ENCODE data around the gene ING2. TPM values are rescaled to one million over a fixed set of nuclear protein-coding genes. Genes with fewer than 3 reads are reported as not detected.

Gene ING2
- total RNA-seq, 1 experiment from 2014 or later, result 4.2 TPM

DNA sequence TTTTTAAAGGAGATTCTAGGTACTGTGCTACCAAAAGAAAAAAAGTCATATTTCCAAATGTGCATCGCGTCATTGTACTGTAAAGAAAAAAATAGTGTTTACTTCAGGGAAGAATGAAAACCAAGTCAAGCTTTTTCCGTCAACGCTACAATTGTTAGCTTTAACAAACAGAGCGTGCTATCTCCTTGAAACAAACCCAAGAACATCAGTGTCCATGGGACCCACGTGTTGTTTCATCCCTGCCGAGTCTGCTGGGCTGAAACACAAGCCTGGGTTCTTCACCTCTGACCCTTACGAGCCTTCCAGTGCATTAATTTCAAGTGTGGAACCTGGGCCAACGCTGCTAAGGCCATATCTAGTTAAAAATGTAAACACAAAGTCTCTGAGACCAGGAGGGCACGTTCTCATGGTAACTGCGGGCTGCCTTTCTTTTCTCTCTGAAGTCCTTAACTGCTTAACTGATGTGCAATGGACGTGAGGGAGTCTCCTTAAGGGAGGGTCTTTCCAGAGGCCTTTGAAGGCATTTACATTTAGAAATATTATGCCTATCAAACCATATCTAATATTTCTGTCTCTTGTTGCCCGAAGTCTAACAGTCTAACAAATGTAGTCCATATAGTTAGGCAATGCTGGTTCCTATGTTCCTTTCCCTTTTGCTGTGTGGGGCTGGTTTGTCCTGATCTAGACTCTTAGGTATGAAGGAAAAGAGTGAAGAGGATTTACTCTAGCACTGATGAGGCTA, 36.3 kb downstream of the ING2 start:
- no peaks in the 10 kb centered on the region for H3K4me1 ChIP-seq (ENCODE audit: control insufficient read depth in 1 of 2, insufficient read depth in 2 of 2, low read length in 2 of 2)
- H3K79me2 ChIP-seq (ENCODE audit: insufficient read depth, low read length), result no peaks in the 10 kb centered on the region
- no peaks in the 10 kb centered on the region for H4K20me1 ChIP-seq (ENCODE audit: insufficient read depth)
- H3K9ac ChIP-seq (ENCODE audit: low read length), result no peak overlapping the region
- DNase-seq (ENCODE audit: low read depth, low spot score), result no peak
- no peak overlapping the region for H3K4me2 ChIP-seq (ENCODE audit: low read length)
- no TSS peak for BruUV-seq (replicated peaks)
- H3K36me3 ChIP-seq (ENCODE audit: control insufficient read depth in 1 of 2, insufficient read depth in 2 of 2, low read length in 2 of 2), result no peaks in the 10 kb centered on the region
- ChIA-PET CTCF (no interaction called here), RAD21 (ENCODE audit: low non-redundant PET in 1 of 2, low total read pairs in 2 of 2, uncharacterized antibody in 2 of 2, unreplicated experiment in 2 of 2) (no interaction called here), POLR2A (no interaction called here)
- no peak overlapping the region for H3K4me3 ChIP-seq (replicated peaks in 1 of 2; ENCODE audit: low read depth in 1 of 2, low read length in 2 of 2)
- H3K27ac ChIP-seq (ENCODE audit: low read depth, low read length), result no peak overlapping the region
- intact Hi-C loops (cut with micrococcal nuclease), result no loop called here
- TF ChIP-seq ZNF274 (IDR thresholded peaks at IDR 0.05; ENCODE audit: low read depth, low read length) (no peak), TCF7L2 (IDR thresholded peaks at IDR 0.05; ENCODE audit: borderline replicate concordance, extremely low read depth, insufficient read depth, insufficient read length) (no peak)
- no peak for ATAC-seq
- no peaks in the 10 kb centered on the region for H3K9me2 ChIP-seq (ENCODE audit: insufficient read depth)
- H3K27me3 ChIP-seq (ENCODE audit: insufficient read depth, low read length), result no peaks in the 10 kb centered on the region
- no peak overlapping the region for H2AFZ ChIP-seq (ENCODE audit: low read depth, low read length, poor library complexity, severe bottlenecking)
- no peaks in the 10 kb centered on the region for H3K9me3 ChIP-seq (ENCODE audit: control insufficient read depth in 1 of 2, insufficient read depth in 1 of 2, low read depth in 1 of 2, low read length in 2 of 2)

DNA sequence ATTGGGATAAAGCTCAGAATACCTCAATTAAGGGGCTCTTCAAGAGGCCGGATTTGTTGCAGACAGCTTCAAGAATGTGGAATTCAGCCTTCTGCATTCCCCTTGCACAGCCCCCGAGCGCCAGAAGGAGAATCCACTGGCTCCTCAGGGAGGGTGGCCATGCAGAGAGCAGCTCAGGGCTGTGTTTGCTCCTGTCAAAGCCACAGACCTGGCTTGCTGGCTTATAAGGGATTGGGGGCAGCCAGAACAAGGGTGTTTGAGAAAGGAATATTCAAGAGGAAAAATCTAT, 36.8 kb downstream of the ING2 start:
- Histone ChIP-seq H3K27me3 (ENCODE audit: insufficient read depth, low read length) (no peaks in the 10 kb centered on the region), H3K4me1 (ENCODE audit: control insufficient read depth in 1 of 2, insufficient read depth in 2 of 2, low read length in 2 of 2) (no peaks in the 10 kb centered on the region), H3K9me2 (ENCODE audit: insufficient read depth) (no peaks in the 10 kb centered on the region), H3K27ac (ENCODE audit: low read depth, low read length) (no peak overlapping the region), H3K4me3 (replicated peaks in 1 of 2; ENCODE audit: low read depth in 1 of 2, low read length in 2 of 2) (no peak overlapping the region), H3K79me2 (ENCODE audit: insufficient read depth, low read length) (no peaks in the 10 kb centered on the region), H2AFZ (ENCODE audit: low read depth, low read length, poor library complexity, severe bottlenecking) (no peak overlapping the region), H3K9ac (ENCODE audit: low read length) (no peak overlapping the region), H3K9me3 (ENCODE audit: control insufficient read depth in 1 of 2, insufficient read depth in 1 of 2, low read depth in 1 of 2, low read length in 2 of 2) (no peaks in the 10 kb centered on the region), H3K4me2 (ENCODE audit: low read length) (no peak overlapping the region), H3K36me3 (ENCODE audit: control insufficient read depth in 1 of 2, insufficient read depth in 2 of 2, low read length in 2 of 2) (no peaks in the 10 kb centered on the region), H4K20me1 (ENCODE audit: insufficient read depth) (no peaks in the 10 kb centered on the region)
- ChIA-PET RAD21 (ENCODE audit: low non-redundant PET in 1 of 2, low total read pairs in 2 of 2, uncharacterized antibody in 2 of 2, unreplicated experiment in 2 of 2) (no interaction called here), POLR2A (no interaction called here), CTCF (no interaction called here)
- DNase-seq (ENCODE audit: low read depth, low spot score) (no peak), ATAC-seq (no peak)
- no peak for TF ChIP-seq SP1 (IDR thresholded peaks at IDR 0.05; ENCODE audit: low read depth)
- TF ChIP-seq YY1 (IDR thresholded peaks at IDR 0.05; ENCODE audit: extremely low read depth, insufficient replicate concordance, low read depth, low read length), result no peak
- TF ChIP-seq, protein P1, sequence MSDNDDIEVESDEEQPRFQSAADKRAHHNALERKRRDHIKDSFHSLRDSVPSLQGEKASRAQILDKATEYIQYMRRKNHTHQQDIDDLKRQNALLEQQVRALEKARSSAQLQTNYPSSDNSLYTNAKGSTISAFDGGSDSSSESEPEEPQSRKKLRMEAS (IDR thresholded peaks at IDR 0.05), result no peak
- no peak for TF ChIP-seq CEBPB (IDR thresholded peaks at IDR 0.05; ENCODE audit: low read depth)
- TF ChIP-seq ELF1 (IDR thresholded peaks at IDR 0.05; ENCODE audit: borderline replicate concordance, low read depth), result no peak
- TF ChIP-seq, protein P2, sequence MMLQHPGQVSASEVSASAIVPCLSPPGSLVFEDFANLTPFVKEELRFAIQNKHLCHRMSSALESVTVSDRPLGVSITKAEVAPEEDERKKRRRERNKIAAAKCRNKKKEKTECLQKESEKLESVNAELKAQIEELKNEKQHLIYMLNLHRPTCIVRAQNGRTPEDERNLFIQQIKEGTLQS (IDR thresholded peaks at IDR 0.05), result no peak
- TF ChIP-seq CBX3 (IDR thresholded peaks at IDR 0.05; ENCODE audit: low read depth), result no peak
- TF ChIP-seq EZH2 (IDR thresholded peaks at IDR 0.05), result no peak
- intact Hi-C loops (cut with micrococcal nuclease), result no loop called here
- BruUV-seq (replicated peaks), result no TSS peak

Measured in HCT116 (cell line).